GM15510 (cell line): Measurements from ENCODE around the gene BZW1.
A peak's percentile ranks its signal among the peaks of the same experiment; 100 is the strongest.

ENCODE experiments used
- POLR2A ChIP-seq: IDR thresholded peaks from 3 replicates; pipeline ENCODE4 v1.6.1; 2011; ENCODE audit warnings: borderline replicate concordance; ENCODE audit not compliant: insufficient read length; ENCODE audit errors: extremely low read depth

BZW1 gene

DNA sequence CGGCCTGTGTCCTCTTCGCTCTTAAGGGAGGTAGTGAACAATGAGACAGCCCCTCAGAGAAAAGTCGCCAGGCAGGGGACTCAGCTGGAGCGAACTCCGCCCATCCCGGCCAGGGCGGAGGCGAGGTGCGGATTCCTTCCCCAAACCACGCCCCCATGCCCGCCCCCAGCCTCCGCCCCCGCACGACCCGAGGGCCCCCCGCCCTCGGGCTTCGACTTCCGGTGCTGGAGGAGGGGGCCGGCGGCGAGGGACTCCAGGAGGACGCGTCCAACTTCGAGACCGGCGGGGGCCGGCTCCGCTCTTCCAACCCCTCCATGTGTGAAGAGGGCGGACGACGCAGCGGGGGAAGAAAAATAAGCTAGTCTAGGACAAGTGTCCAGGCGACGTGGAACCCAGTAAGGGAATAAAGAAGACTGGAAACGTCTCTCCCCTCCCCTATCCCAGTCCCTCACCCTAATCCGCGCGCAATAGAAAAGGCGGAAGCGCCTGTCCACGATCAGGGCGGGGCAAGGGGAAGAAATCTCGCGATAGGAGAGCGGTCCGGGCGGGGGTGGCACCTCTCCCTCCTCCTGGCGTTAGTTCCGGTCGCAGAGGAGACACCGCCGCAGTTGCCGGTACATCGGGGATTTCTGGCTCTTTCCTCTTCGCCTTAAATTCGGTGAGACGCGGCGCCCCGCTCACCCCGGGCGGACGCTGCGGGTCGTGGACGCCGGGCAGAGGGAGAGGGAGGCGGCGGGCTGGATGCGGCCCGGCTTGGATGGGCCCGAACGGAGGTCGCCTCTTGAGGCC, at the start of gene BZW1:
Gene BZW1, plus strand, starts transcription at position 578 of the 789 bp plus-strand sequence. CDS start 1,308 bp downstream, outside the sequence.
- TF ChIP-seq POLR2A: peak; percentile 94

DNA sequence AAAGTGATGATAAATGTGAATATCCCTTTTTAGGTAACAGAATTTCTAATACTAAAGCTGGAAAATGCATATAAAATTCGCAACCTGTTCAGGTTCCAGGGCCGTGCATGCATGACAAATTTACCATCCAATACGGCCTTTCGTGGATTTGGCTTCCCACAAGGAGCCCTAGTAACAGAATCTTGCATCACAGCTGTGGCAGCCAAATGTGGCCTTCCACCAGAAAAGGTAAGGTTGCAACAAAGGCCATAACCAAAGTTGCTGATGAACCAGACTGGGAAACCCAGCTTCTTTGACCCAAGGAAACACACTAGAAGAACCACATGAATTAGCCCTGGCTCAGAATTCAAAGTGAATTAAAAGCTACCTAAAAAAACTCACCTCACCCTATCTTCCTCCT, 49.6 kb upstream of the BZW1 start:
- TF ChIP-seq POLR2A: no peak

- TF ChIP-seq POLR2A: no peak
These were observed 48.3 kb upstream of the BZW1 start for GRCh38 chr2:200763422-200763821.

- TF ChIP-seq POLR2A: no peak
These were observed 46.4 kb upstream of the BZW1 start for GRCh38 chr2:200765139-200765951.

- TF ChIP-seq POLR2A: no peak
These were observed 45.6 kb upstream of the BZW1 start for GRCh38 chr2:200765995-200766660.

DNA sequence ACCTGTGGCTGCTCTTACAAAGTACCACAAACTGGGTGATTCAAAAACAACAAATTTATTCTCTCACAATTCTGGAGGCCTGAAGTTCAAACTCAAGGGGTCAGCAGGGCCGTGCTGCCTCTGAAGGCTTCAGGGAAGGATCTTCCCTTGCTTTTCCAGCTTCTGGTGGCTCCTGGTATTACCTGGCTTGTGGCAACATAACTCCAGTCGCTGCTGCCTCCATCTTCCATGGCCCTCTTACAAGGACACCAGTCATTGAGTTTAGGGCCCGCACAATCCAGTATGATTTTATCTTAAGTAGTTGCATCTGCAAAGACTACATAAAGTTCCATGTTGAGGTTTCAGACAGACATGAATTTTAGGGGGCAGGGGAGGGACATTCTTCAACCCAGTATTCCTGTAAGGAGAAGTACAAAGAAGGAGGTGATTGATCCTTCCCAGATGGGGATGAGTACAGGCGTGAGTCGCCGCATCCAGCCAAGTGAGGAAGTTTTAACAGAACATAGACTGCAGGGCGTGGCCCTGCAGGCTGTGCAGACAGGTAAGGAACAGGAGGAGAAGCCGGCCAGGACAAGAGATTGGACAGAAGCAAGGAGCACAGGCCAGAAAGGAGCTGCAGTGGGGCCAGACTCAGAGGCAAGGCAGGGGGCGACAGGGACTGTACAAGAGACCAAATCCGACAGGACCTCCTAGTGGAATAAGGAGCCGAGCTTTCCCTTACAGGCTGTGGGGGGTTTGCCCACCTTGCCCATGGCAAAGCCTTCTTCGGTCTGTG, 44.4 kb upstream of the BZW1 start:
- no peak for TF ChIP-seq POLR2A

DNA sequence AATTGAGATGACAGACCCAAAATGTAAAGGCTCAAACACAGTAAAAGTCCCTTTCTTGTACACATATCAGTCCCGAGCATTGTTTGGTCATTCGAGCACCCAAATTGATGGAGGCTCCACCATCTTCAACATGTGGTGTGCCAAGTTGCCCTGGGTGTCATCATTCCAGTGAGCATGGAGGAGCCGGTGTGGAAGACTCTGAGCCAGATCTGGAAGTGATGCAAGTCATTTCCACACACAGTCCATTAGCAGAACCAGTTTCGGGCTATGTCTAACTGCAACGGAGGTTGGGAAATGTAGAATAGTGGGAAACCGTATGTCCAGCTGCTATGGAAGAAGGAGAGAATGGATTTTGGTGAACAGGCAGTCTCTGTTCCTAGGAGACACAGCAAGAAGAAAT, 40.9 kb upstream of the BZW1 start:
- TF ChIP-seq POLR2A: no peak

- TF ChIP-seq POLR2A: no peak
These were observed 39.1 kb upstream of the BZW1 start for GRCh38 chr2:200772620-200773019.

DNA sequence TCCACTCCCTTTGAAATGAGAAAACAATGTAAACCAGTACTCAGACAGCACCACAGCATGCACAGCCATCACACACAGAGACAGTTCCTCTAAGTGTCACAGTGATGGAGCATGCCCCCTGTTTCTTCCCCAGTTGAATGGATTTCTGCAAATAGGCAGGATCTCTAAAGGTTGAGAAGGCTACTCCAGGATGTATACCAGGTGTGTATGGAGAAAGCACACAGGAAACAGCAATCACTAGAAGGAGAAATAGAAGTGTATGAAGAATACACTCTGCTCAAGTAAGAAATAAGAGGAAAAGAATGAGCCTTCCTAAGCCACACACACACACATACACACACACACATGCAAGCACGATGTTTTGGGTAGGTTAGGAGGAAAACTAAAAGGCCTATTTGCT, 38.6 kb upstream of the BZW1 start:
- TF ChIP-seq POLR2A: no peak

DNA sequence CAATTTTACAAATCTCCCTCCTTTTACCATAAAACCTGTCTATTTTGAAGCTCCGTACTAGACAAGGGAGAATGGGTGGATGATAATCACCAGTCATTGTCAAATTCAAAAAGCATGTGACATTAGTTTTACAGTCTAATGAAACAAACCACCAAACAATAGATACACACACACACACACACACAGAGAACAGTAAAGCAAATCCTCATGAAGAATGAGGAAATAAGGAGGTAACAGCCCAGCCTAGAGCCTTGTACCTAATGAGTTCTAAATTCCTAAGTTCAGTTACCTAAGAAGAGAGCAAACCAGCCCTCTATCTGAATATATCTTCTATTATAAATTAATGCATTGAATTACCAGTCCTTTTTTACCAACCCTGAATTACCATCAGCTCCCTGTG, 36.8 kb upstream of the BZW1 start:
- no peak for TF ChIP-seq POLR2A

GRCh38 chr2:200777275-200777674, 34.4 kb upstream of the BZW1 start:
- no peak for TF ChIP-seq POLR2A

DNA sequence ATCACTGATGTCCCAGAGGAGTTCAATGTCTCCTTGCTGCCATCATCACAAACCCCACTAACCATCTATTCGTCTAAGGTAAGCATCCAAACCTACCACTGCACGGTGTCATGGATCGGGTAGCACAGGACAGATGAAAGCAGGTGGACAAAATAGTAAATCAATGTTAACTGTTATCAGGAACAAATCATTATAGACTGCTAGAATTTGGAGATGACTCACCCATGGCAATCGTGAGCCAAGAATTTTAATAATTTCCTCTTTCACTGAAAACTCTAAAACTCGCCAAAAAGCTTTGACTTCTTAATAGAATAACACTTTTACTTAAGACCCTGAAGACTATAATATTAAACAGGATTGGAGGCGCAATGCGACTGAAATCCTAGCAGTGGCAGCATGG, 33.7 kb upstream of the BZW1 start:
- TF ChIP-seq POLR2A: no peak

DNA sequence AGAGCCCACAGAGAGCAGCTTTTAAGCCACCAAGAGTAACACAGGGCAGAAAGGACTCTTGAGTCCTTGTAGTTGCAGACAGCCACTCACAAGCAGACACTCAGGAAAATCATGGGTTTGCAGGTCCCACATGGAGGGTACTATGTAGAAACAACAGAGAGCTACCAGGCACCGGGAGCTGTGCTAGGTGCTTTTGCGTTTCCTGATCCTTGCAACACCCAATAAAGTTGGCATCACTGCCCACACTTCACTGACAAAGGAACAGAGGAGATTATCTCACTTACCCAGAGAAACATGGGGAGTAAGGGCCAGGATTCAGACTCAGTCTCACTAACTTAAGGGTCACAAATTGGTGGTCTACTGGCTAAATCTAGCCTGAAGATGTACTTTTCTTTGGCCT, 32.5 kb upstream of the BZW1 start:
- TF ChIP-seq POLR2A: no peak

DNA sequence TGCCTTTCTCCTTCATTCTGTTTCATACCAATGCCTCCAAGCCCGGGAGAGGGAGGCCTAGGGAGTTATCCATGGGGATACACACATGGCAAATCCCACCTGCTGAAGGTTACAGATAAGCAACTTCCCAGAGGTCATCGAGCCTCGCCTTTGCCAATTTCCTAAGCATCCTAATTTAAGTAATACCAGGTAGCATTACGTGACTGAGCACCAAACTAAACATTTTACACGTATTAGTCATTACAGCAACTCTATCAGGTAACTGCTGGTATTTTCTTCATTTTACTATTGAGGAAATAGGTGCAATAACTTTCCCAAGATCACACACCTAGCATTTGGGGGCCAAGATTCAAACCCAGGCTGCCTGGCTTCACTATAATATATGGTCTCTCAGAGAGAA, 30.1 kb upstream of the BZW1 start:
- no peak for TF ChIP-seq POLR2A
